T follicular helper cell (primary cell): ENCODE results near the gene TTLL12.

ENCODE experiments used
- DNase-seq: peaks from one replicate; pipeline ENCODE4 v3.0.0-alpha.2; 2020; ENCODE audit warnings: low read depth

The TTLL12 gene

GRCh38 chr22:43213962-43214361, 27.0 kb upstream of the TTLL12 start:
- no peak for DNase-seq

GRCh38 chr22:43213051-43213450, 26.1 kb upstream of the TTLL12 start:
- no peak for DNase-seq

- no peak for DNase-seq
Observed at GRCh38 chr22:43212434-43212952, 25.6 kb upstream of the TTLL12 start.

GRCh38 chr22:43211941-43212433, 25.1 kb upstream of the TTLL12 start:
- DNase-seq, result no peak

- DNase-seq, result no peak
Observed at GRCh38 chr22:43210631-43211515, 23.9 kb upstream of the TTLL12 start.

GRCh38 chr22:43209971-43210370, 23.0 kb upstream of the TTLL12 start:
- DNase-seq, result no peak

GRCh38 chr22:43209523-43209890, 22.6 kb upstream of the TTLL12 start:
- no peak for DNase-seq

- no peak for DNase-seq
Observed at GRCh38 chr22:43208703-43209522, 22.0 kb upstream of the TTLL12 start.

GRCh38 chr22:43207849-43208702, 21.1 kb upstream of the TTLL12 start:
- no peak for DNase-seq

- DNase-seq, result no peak
Observed at GRCh38 chr22:43207386-43207785, 20.5 kb upstream of the TTLL12 start.

GRCh38 chr22:43206509-43207161, 19.7 kb upstream of the TTLL12 start:
- DNase-seq, result no peak

GRCh38 chr22:43205748-43206508, 19.0 kb upstream of the TTLL12 start:
- no peak for DNase-seq

- DNase-seq, result no peak
Observed at GRCh38 chr22:43205261-43205691, 18.3 kb upstream of the TTLL12 start.

GRCh38 chr22:43203471-43203981, 16.6 kb upstream of the TTLL12 start:
- no peak for DNase-seq

- no peak for DNase-seq
Observed at GRCh38 chr22:43202756-43203410, 15.9 kb upstream of the TTLL12 start.

- no peak for DNase-seq
Observed at GRCh38 chr22:43202326-43202725, 15.4 kb upstream of the TTLL12 start.

GRCh38 chr22:43201486-43202219, 14.7 kb upstream of the TTLL12 start:
- DNase-seq, result no peak

GRCh38 chr22:43200555-43200954, 13.6 kb upstream of the TTLL12 start:
- DNase-seq, result no peak

GRCh38 chr22:43200031-43200430, 13.1 kb upstream of the TTLL12 start:
- DNase-seq, result no peak
